Keratinocyte (primary cell): Measurements from ENCODE around the gene ZDHHC7. TPM values are rescaled to one million over a fixed set of nuclear protein-coding genes. Genes with fewer than 3 reads are reported as not detected.

Experiments
- DNase-seq: peaks from one replicate; pipeline ENCODE4 v3.0.0-alpha.2; 2011; ENCODE audit warnings: low read depth, missing footprints, low spot score
- FAIRE-seq: peaks from 2 replicates; lab custom pipeline; 2011; peaks lifted over from hg19 to GRCh38; lab: Jason Lieb, UNC
- H2AFZ ChIP-seq: 2 replicates; pipeline ENCODE4 v1.6.0; 2012; ENCODE audit warnings: low read length, control low read depth, inconsistent platforms; ENCODE audit not compliant: control insufficient read depth
- H3K27ac ChIP-seq: 2 replicates; pipeline ENCODE4 v1.5.1; 2011; ENCODE audit warnings: low read length; ENCODE audit not compliant: control insufficient read depth, insufficient read depth
- H3K27me3 ChIP-seq: 3 replicates; pipeline ENCODE4 v1.6.0; 2011; ENCODE audit warnings: low read length; ENCODE audit not compliant: control insufficient read depth, insufficient read depth; ENCODE audit errors: extremely low read depth
- H3K36me3 ChIP-seq, 2 experiments: 2 replicates in 1 of 2; 3 replicates in 1 of 2; pipeline ENCODE4 v1.5.1; 2011; ENCODE audit warnings: low read length in 2 of 2, mild to moderate bottlenecking in 1 of 2; ENCODE audit not compliant: control insufficient read depth in 2 of 2, insufficient read depth in 2 of 2; ENCODE audit errors: extremely low read depth in 1 of 2
- H3K4me1 ChIP-seq: 3 replicates; pipeline ENCODE4 v1.5.1; 2011; ENCODE audit warnings: low read length; ENCODE audit not compliant: control insufficient read depth, insufficient read depth; ENCODE audit errors: extremely low read depth
- H3K4me2 ChIP-seq: 3 replicates; pipeline ENCODE4 v1.6.0; 2011; ENCODE audit warnings: low read depth, low read length; ENCODE audit not compliant: control insufficient read depth, insufficient read depth; ENCODE audit errors: extremely low read depth
- H3K4me3 ChIP-seq, 3 experiments: fragments of 200-600 bp in 1 of 3; sonication (generic) in 1 of 3; 2 replicates in 2 of 3; 3 replicates in 1 of 3; pipeline ENCODE4 v1.5.1; 2011 to 2016; ENCODE audit warnings: low read length in 3 of 3, mild to moderate bottlenecking in 3 of 3, control low read depth in 2 of 3, inconsistent platforms in 1 of 3, low read depth in 1 of 3, mixed read lengths in 1 of 3, mixed run types in 1 of 3, moderate library complexity in 1 of 3; ENCODE audit not compliant: control insufficient read depth in 2 of 3, insufficient read depth in 2 of 3; ENCODE audit errors: extremely low read depth in 1 of 3
- H3K79me2 ChIP-seq: 2 replicates; pipeline ENCODE4 v1.6.0; 2012; ENCODE audit warnings: low read length; ENCODE audit not compliant: control insufficient read depth, insufficient read depth
- H3K9ac ChIP-seq: 3 replicates; pipeline ENCODE4 v1.6.0; 2011; ENCODE audit warnings: low read length; ENCODE audit not compliant: control insufficient read depth, insufficient read depth; ENCODE audit errors: extremely low read depth
- H3K9me1 ChIP-seq: 3 replicates; pipeline ENCODE4 v1.6.0; 2011; ENCODE audit warnings: low read length; ENCODE audit not compliant: control insufficient read depth, insufficient read depth; ENCODE audit errors: extremely low read depth
- H3K9me3 ChIP-seq: 2 replicates; pipeline ENCODE4 v1.5.1; 2012; ENCODE audit warnings: low read depth, low read length; ENCODE audit not compliant: control insufficient read depth
- H4K20me1 ChIP-seq: 3 replicates; pipeline ENCODE4 v1.6.0; 2011; ENCODE audit warnings: low read length; ENCODE audit not compliant: control insufficient read depth, insufficient read depth; ENCODE audit errors: extremely low read depth
- EZH2 ChIP-seq: IDR thresholded peaks from one replicate; pipeline ENCODE4 v1.6.1; 2012; ENCODE audit warnings: inconsistent platforms, mild to moderate bottlenecking, low read length, moderate library complexity
- dilution Hi-C: fragments of 300-500 bp; cut with MboI; formaldehyde crosslinking; loops from one replicate; pipeline ENCODE4 v1.7.0; 2020; ENCODE audit warnings: low sequenced_read_pairs; ENCODE audit not compliant: extremely low pct_ligation_motif_present
- polyA plus RNA-seq, 5 experiments: library from polyadenylated mRNA; depleted of rRNA in 3 of 5; stranded (reverse) in 3 of 5; stranded (forward) in 1 of 5; unstranded in 1 of 5; fragments of >200 nt; gene quantifications; 1 replicate in 1 of 5; 2 replicates in 3 of 5; 3 replicates in 1 of 5; pipeline versions ENCODE4 v1.2.1 to v1.2.3, GENCODE V29; 2011 to 2012; ENCODE audit warnings: missing spikeins in 2 of 5, low read depth in 1 of 5, low replicate concordance in 1 of 5
- TF ChIP-seq, protein P1 (sequence below), 3 experiments: IDR thresholded peaks in 1 of 3; conservative IDR thresholded peaks in 1 of 3; optimal IDR thresholded peaks in 1 of 3; 2 replicates in 2 of 3; 3 replicates in 1 of 3; pipeline versions ENCODE3 to v1.5.1; 2011; ENCODE audit warnings: low read length in 3 of 3, mild to moderate bottlenecking in 3 of 3, moderate library complexity in 2 of 3, control low read depth in 1 of 3, inconsistent platforms in 1 of 3; ENCODE audit not compliant: insufficient read depth in 2 of 3; ENCODE audit errors: extremely low read depth in 1 of 3

The ZDHHC7 gene
- polyA plus RNA-seq, 1 donor (not counting 4 experiments of a cell fraction or from before 2014, with no cell fraction given): 37.8 TPM

DNA sequence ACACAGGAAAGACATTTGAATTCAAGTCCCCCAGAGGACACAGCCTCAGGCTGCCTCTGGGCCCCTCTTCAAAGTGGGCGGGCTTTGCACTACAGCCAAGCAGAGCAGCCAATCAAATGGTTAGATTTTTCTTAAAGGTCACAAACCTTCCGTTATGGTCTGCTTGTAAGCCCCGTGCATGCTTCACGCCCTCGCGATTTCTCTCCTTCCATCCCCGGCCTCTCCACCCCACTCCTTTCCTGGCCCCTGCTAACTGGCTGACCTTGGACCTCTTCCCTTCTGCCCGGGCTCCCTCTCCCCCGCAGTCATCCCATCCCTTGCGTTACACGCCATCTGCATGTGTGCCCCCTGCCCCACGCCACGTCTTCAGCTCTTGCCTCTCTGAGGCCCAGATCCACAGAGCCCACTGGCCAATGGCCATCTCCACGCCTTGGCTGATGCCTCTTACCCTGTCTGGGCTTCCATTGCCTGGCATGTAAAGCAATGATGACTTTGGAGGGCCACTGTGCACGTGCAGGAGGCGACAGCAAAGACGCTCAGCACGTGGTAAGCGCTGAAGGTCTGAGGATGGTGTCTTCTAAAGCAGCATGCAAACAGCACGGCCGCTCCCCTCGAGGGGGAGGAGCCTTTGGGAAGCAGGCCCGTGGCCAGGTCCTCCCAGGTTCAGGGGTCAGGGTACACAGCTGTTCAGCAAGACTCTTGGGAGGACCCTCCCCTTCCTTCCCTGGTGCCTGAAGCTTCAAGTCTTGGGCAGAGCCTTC is 86.8 kb downstream of the ZDHHC7 start:
- FAIRE-seq: no peak

More for the DNA sequence above, 86.8 kb downstream of the ZDHHC7 start:
- Histone ChIP-seq H3K9me1 (no peaks in the 10 kb centered on the region), H3K9ac (no peak overlapping the region), H3K4me1 (peaks cover under 1% of the 10 kb centered on the region), H3K27ac (no peak overlapping the region), H3K79me2 (no peaks in the 10 kb centered on the region), H3K9me3 (no peaks in the 10 kb centered on the region), H3K4me2 (no peak overlapping the region), H3K27me3 (no peaks in the 10 kb centered on the region), H4K20me1 (no peaks in the 10 kb centered on the region), H3K36me3 (no peaks in the 10 kb centered on the region), H2AFZ (no peak overlapping the region), H3K4me3 (no peak overlapping the region)
- dilution Hi-C loops: no loop called here
- no peak for TF ChIP-seq EZH2
- TF ChIP-seq, protein P1, sequence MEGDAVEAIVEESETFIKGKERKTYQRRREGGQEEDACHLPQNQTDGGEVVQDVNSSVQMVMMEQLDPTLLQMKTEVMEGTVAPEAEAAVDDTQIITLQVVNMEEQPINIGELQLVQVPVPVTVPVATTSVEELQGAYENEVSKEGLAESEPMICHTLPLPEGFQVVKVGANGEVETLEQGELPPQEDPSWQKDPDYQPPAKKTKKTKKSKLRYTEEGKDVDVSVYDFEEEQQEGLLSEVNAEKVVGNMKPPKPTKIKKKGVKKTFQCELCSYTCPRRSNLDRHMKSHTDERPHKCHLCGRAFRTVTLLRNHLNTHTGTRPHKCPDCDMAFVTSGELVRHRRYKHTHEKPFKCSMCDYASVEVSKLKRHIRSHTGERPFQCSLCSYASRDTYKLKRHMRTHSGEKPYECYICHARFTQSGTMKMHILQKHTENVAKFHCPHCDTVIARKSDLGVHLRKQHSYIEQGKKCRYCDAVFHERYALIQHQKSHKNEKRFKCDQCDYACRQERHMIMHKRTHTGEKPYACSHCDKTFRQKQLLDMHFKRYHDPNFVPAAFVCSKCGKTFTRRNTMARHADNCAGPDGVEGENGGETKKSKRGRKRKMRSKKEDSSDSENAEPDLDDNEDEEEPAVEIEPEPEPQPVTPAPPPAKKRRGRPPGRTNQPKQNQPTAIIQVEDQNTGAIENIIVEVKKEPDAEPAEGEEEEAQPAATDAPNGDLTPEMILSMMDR (optimal IDR thresholded peaks at IDR 0.05 in 1 of 3, IDR thresholded peaks at IDR 0.05 in 1 of 3, conservative IDR thresholded peaks at IDR 0.05 in 1 of 3; ENCODE audit: extremely low read depth in 1 of 3, insufficient read depth in 2 of 3, low read length in 3 of 3): no peak
- no peak for DNase-seq

Other genes with a start within 250 kb of the ZDHHC7 start
- 1.2 to 2.0 TPM (median 1.3 TPM) in 3 replicates for gene CRISPLD2, start 191.6 kb downstream of the ZDHHC7 start, polyA plus RNA-seq
- 2.6 to 3.6 TPM (median 3.3 TPM) in 3 replicates for gene KIAA0513, start 16.3 kb upstream of the ZDHHC7 start, polyA plus RNA-seq
- not detected in 3 replicates for gene CIBAR2, start 100.9 kb upstream of the ZDHHC7 start, polyA plus RNA-seq